AG09319 (cell line): ENCODE results near the gene LEFTY1.

Experiments
- DNase-seq: peaks from one replicate; pipeline ENCODE4 v3.0.0-alpha.2; 2010; ENCODE audit warnings: low read depth; ENCODE audit errors: extremely low read depth
- TF ChIP-seq, protein P1 (sequence below): IDR thresholded peaks from 2 replicates; pipeline ENCODE4 v1.5.1; 2011; ENCODE audit warnings: low read depth, mild to moderate bottlenecking, inconsistent platforms, low read length, moderate library complexity

The LEFTY1 gene

DNA sequence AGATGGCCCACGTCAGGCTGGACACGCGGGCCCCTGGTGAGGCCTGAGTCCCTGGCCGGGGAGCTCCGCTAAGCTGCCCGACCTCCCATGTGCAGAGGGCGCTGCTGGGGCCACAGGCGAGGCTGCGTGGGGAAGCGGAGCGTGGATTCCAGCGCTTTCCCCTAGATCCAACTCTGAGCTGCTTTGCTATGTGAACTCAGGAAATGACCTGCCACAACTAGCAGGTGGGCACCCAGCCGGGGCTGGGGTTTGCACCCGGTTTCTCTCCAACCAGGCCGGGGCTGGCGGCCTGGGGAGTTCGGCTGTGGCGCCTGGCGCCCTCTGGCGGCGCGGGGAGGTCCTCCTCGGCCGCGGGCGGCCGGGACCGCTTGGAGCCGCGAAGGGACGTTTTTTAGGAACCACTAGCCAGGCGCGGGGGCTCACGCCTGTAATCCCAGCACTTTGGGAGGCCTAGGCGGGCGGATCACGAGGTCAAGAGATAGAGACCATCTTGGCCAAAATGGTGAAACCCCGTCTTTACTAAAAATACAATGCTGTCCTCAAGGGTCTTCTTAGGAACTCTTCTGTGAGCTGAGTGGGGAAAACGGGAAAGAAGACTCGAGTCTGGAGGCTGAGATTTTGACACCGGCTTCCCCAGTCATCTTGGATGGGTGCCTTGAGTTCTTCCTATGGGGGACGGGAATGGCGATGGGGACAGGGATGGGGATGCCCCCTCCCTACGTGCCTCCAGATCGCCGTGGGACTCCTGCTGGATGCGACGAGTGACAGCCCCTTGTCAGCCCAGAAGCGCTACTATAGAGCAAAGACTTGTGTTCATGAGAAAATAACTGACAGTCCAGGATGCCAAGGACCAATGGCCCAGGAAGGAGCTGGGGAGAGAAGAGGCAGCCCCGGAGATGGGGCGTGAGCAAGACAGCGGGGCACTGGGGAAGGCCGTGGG lies 22.5 kb upstream of the LEFTY1 start:
- DNase-seq = no peak
- TF ChIP-seq, protein P1, sequence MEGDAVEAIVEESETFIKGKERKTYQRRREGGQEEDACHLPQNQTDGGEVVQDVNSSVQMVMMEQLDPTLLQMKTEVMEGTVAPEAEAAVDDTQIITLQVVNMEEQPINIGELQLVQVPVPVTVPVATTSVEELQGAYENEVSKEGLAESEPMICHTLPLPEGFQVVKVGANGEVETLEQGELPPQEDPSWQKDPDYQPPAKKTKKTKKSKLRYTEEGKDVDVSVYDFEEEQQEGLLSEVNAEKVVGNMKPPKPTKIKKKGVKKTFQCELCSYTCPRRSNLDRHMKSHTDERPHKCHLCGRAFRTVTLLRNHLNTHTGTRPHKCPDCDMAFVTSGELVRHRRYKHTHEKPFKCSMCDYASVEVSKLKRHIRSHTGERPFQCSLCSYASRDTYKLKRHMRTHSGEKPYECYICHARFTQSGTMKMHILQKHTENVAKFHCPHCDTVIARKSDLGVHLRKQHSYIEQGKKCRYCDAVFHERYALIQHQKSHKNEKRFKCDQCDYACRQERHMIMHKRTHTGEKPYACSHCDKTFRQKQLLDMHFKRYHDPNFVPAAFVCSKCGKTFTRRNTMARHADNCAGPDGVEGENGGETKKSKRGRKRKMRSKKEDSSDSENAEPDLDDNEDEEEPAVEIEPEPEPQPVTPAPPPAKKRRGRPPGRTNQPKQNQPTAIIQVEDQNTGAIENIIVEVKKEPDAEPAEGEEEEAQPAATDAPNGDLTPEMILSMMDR = peak; percentile 54

DNA sequence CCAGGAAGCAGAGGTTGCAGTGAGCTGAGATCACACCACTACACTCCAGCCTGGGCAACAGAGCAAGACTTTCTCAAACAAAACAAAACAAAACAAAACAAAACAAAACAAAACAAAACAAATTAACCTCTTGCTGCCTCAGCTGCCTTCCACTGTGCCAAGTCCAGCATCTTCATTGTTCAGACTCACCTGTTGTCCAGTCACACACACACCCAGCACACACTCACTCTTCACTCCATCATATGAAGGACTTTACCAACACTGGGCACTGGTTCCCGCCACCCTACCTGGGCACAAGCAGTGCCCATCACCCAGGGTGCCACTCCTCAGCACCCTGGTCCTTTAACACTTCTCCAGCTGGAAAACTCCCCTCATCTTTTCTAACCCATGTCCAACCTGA lies 20.5 kb upstream of the LEFTY1 start:
- DNase-seq = no peak
- TF ChIP-seq, protein P1 = no peak

DNA sequence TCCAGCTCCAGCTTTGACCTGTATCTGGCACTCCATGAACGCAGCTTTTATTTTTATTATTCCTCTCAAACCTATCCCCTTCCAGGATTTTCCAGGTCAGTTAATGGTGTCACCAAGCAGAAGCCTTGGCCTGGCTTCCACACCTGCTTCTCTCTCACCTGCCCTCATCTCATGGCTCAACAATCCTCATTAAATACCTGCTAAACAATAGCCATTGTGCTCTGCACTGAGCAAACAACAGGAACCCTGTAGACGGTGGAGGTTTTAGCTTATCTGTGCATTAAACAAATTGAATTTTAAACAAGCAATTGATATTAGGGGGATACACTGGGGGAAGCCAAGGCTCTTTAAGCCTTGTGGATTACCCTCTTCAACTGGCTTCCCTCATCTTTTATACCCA lies 19.8 kb upstream of the LEFTY1 start:
- no peak for DNase-seq
- TF ChIP-seq, protein P1 = no peak

DNA sequence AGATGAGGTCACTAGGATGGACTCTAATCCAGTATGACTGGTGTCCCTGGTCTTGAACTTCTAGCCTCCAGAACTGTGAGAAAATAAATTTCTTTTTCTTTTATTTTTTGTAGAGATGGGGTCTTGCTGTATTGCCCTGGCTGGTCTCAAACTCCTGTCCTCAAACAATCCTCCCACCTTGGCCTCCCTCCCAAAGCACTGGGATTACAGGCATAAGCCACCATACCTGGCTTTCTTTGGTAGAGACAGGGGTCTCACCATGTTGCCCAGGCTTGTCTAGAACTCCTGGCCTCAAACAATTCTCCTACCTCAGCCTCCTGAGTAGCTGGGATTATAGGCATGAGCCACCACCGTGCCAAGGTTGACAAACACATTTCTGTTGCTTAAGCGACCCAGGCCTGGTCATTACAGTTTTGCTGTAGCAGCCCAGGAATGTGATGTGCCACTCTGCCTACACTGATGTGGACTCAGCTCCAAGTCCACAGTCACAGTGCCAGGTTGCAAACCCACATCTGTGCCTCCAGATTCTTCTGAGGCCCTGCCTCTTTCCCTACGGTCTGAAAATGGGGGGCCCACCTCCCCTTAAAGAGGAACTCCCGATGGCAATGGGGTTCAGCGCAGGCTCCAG lies 19.2 kb upstream of the LEFTY1 start:
- TF ChIP-seq, protein P1 = no peak
- no peak for DNase-seq

DNA sequence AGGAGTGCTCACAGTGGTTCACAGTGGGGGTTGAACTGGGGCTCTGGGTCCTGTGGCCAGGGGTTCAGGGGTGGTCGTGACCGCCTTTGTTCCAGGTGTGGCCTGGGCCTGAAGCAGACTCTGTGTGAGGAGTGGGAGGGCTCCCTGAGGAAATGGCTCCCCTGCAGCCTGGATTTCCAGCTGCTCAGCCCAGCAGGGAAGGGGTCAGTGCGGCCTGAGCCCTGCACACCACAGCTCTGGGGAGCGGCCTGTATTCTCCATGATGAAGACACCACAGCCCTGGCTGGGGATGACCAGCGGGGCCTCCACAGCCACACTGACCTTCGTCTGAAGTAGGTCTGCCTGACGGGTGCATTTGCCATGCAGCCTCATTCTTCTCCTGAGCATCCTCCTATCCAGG lies 18.4 kb upstream of the LEFTY1 start:
- DNase-seq = no peak
- TF ChIP-seq, protein P1 = no peak

DNA sequence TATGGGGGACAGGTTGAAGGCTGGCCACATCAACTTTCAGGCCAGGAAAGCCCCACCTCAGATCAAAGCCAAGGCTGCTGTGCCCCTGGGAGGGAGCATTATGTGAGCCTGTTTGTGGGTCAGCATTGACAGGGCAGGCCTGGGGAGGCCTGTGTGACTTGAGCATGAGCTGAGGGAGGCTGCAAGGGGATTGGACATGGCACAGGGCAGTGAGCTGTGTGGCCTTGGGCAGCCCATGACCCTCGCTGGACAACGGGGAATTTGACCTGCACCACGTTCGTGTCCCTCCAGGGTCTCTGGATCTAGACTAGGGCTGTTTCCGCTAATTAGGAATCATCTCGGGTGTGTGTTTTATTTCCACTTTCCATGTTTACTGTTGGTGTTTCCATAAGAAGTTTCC lies 17.5 kb upstream of the LEFTY1 start:
- TF ChIP-seq, protein P1 = no peak
- no peak for DNase-seq

DNA sequence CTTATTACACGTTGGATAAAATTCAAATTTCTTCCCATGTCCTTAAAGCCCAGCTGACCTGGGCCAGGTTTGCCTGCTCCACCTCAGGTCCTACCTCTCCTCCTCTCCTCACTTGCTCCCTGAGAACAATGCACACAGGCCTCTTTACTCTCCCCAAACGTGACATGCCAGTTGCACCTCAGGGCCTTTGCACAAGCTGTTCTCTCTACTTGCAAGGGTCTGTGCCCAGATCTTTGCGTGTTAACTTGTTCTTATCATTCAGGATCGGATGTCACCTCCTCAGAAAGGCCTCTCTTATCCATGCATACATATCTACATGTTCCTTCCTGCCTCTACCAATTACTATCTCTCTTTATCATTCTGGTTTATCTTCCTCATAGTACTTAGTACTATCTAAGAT lies 14.7 kb upstream of the LEFTY1 start:
- no peak for DNase-seq
- TF ChIP-seq, protein P1 = no peak
